AG09309 (cell line): Measurements from ENCODE around the gene JAGN1.
A peak's percentile ranks its signal among the peaks of the same experiment; 100 is the strongest.
"Not testable (repeated sequence)": the region's sequence is repeated elsewhere in the genome, so short reads cannot be mapped to it uniquely, and the experiment has no call there.

ENCODE experiments used
- DNase-seq: peaks from one replicate; pipeline ENCODE4 v3.0.0-alpha.2; 2010; ENCODE audit warnings: low read depth
- H3K4me3 ChIP-seq: 2 replicates; pipeline ENCODE4 v1.5.1; 2011; ENCODE audit warnings: mild to moderate bottlenecking, low read depth, low read length, moderate library complexity; ENCODE audit not compliant: control insufficient read depth
- CTCF ChIP-seq: IDR thresholded peaks from 2 replicates; pipeline ENCODE4 v1.5.1; 2011; ENCODE audit warnings: mild to moderate bottlenecking, low read depth, low read length, inconsistent platforms; ENCODE audit not compliant: insufficient read depth, control insufficient read depth; ENCODE audit errors: missing control alignments

The JAGN1 gene

GRCh38 chr3:9890249-9891071 is at the start of gene JAGN1:
JAGN1 (plus strand) TSS chr3:9890610; CDS start chr3:9890723, 113 bp downstream.
- TF ChIP-seq CTCF: no peak
- DNase-seq: peak; percentile 46
- H3K4me3 ChIP-seq: peak within 1 kb of the TSS; percentile 97

GRCh38 chr3:9841015-9841414 is 49.4 kb upstream of the JAGN1 start:
- no peak overlapping the region for H3K4me3 ChIP-seq
- DNase-seq: no peak
- no peak for TF ChIP-seq CTCF

GRCh38 chr3:9843715-9844438 is 46.5 kb upstream of the JAGN1 start, which contains the start of gene RPUSD3:
RPUSD3 (minus strand) TSS chr3:9844008; CDS start chr3:9843990, 18 bp downstream.
- peak; percentile 83 for DNase-seq
- no peak for TF ChIP-seq CTCF
- peak within 1 kb of the TSS; percentile 90 for H3K4me3 ChIP-seq

- H3K4me3 ChIP-seq: no peak overlapping the region
- no peak for DNase-seq
- no peak for TF ChIP-seq CTCF
These were observed 44.2 kb upstream of the JAGN1 start for GRCh38 chr3:9846231-9846630.

- TF ChIP-seq CTCF: no peak
- H3K4me3 ChIP-seq: no peak overlapping the region
- DNase-seq: no peak
These were observed 43.4 kb upstream of the JAGN1 start for GRCh38 chr3:9846931-9847488.

GRCh38 chr3:9847870-9848269 is 42.5 kb upstream of the JAGN1 start:
- not testable (repeated sequence) for H3K4me3 ChIP-seq, DNase-seq

GRCh38 chr3:9848860-9849259 is 41.5 kb upstream of the JAGN1 start:
- DNase-seq, H3K4me3 ChIP-seq: not testable (repeated sequence)
- peak; percentile 49 for TF ChIP-seq CTCF

- not testable (repeated sequence) for DNase-seq, H3K4me3 ChIP-seq
These were observed 39.0 kb upstream of the JAGN1 start for GRCh38 chr3:9851383-9851782.

GRCh38 chr3:9851926-9852325 is 38.5 kb upstream of the JAGN1 start:
- not testable (repeated sequence) for DNase-seq, H3K4me3 ChIP-seq
